ENCODE results near the gene RBM39. TPM values are rescaled to one million over a fixed set of nuclear protein-coding genes. Genes with fewer than 3 reads are reported as not detected.
A peak's percentile ranks its signal among the peaks of the same experiment; 100 is the strongest.

Gene RBM39
- total and polyA plus RNA-seq, 2 of the 13 experiments (the other 11 are each of a cell fraction or from before 2014, with no cell fraction given), result 788 to 920 TPM

GRCh38 chr20:35771689-35772562, 29.9 kb upstream of the RBM39 start, which contains the start of gene PHF20 (continued):
- TF ChIP-seq PRDM10 (CRISPR knock-in tag; IDR thresholded peaks at IDR 0.05; ENCODE audit: low read depth) (no peak), SOX13 (IDR thresholded peaks at IDR 0.05) (no peak), SOX13 (CRISPR knock-in tag; conservative IDR thresholded peaks at IDR 0.05 in 1 of 2, IDR thresholded peaks at IDR 0.05 in 1 of 2) (peak in 1 of 2 experiments; percentile 73; a peak in 3 of 4 replicates), ZNF160 (CRISPR knock-in tag; IDR thresholded peaks at IDR 0.05) (peak; percentile 96), MBNL3 (CRISPR knock-in tag; conservative IDR thresholded peaks at IDR 0.05) (no peak; the same call in 1 of the 2 replicates), BCL3 (CRISPR knock-in tag; IDR thresholded peaks at IDR 0.05) (peak; percentile 97), YY1 (IDR thresholded peaks at IDR 0.05; ENCODE audit: insufficient read depth, insufficient replicate concordance, low read depth, low read length) (peak; percentile 23), SP140L (CRISPR knock-in tag; IDR thresholded peaks at IDR 0.05; ENCODE audit: borderline replicate concordance) (0 out of 2 replicates have a peak, but pooled peaks have one; percentile 26), CTCF (CRISPR knock-in tag; IDR thresholded peaks at IDR 0.05) (0 out of 2 replicates have a peak, but pooled peaks have one; percentile 16), ZBTB3 (CRISPR knock-in tag; IDR thresholded peaks at IDR 0.05; ENCODE audit: borderline replicate concordance, low read depth) (peak; percentile 54; the same call in 1 of the 2 replicates), ZNF501 (CRISPR knock-in tag; IDR thresholded peaks at IDR 0.05) (no peak), ZFP37 (CRISPR knock-in tag; IDR thresholded peaks at IDR 0.05; ENCODE audit: borderline replicate concordance) (peak; percentile 93; the same call in 1 of the 2 replicates), ZNF556 (CRISPR knock-in tag; IDR thresholded peaks at IDR 0.05; ENCODE audit: borderline replicate concordance) (peak; percentile 55; the same call in 1 of the 2 replicates), ZNF317 (CRISPR knock-in tag; IDR thresholded peaks at IDR 0.05) (peak; percentile 78; the same call in 1 of the 2 replicates), PTBP1 (IDR thresholded peaks at IDR 0.05; ENCODE audit: low read depth, low read length, poor library complexity, severe bottlenecking) (no peak), MIER3 (CRISPR knock-in tag; IDR thresholded peaks at IDR 0.05; ENCODE audit: borderline replicate concordance) (peak; percentile 35; the same call in 1 of the 2 replicates), NFKB2 (CRISPR knock-in tag; IDR thresholded peaks at IDR 0.05; ENCODE audit: borderline replicate concordance) (peak; percentile 99), AHR (CRISPR knock-in tag; IDR thresholded peaks at IDR 0.05) (peak; percentile 97), ZNF256 (CRISPR knock-in tag; conservative IDR thresholded peaks at IDR 0.05) (peak; percentile 97; the same call in 1 of the 2 replicates), KLF13 (CRISPR knock-in tag; IDR thresholded peaks at IDR 0.05) (peak; percentile 98)
